Activated naive CD4-positive, alpha-beta T cell treated with anti-CD3 and anti-CD28 coated beads for 36 hours (primary cell): ENCODE measurements around the gene DGKB. TPM values are rescaled to one million over a fixed set of nuclear protein-coding genes. Genes with fewer than 3 reads are reported as not detected.

Experiments
- CTCF ChIA-PET: fragments of 350-600 bp; sonication (Branson Sonifier 250); formaldehyde crosslinking; loops from one replicate; lab custom pipeline; 2021; ENCODE audit warnings: antibody characterized with exemption; lab: Charles Lee
- DNase-seq: peaks from one replicate; pipeline ENCODE4 v3.0.0-alpha.2; 2020
- H3K27ac Mint-ChIP-seq: one replicate; pipeline ENCODE4 v1.8.0; 2021; ENCODE audit warnings: mild to moderate bottlenecking, mixed read lengths
- H3K27me3 Mint-ChIP-seq: one replicate; pipeline ENCODE4 v1.8.0; 2021; ENCODE audit warnings: low read depth, mixed read lengths
- H3K36me3 Mint-ChIP-seq: one replicate; pipeline ENCODE4 v1.8.0; 2021; ENCODE audit warnings: low read depth, mixed read lengths
- H3K4me1 Mint-ChIP-seq: one replicate; pipeline ENCODE4 v1.8.0; 2021; ENCODE audit warnings: low read depth, mixed read lengths
- H3K4me3 Mint-ChIP-seq: one replicate; pipeline ENCODE4 v1.8.0; 2021; ENCODE audit warnings: mild to moderate bottlenecking, moderate library complexity, mixed read lengths
- H3K9me3 Mint-ChIP-seq: one replicate; pipeline ENCODE4 v1.8.0; 2021; ENCODE audit warnings: mixed read lengths
- intact Hi-C: fragments of 100-400 bp; cut with micrococcal nuclease; formaldehyde crosslinking; loops from one replicate; pipeline ENCODE4 v1.15.1; 2023
- total RNA-seq, 2 experiments: library from RNA; stranded (reverse); gene quantifications; one replicate each; pipeline ENCODE4 v1.2.3, GENCODE V29; 2021

Gene DGKB
- total RNA-seq, 2 experiments from 2014 or later = not detected

DNA sequence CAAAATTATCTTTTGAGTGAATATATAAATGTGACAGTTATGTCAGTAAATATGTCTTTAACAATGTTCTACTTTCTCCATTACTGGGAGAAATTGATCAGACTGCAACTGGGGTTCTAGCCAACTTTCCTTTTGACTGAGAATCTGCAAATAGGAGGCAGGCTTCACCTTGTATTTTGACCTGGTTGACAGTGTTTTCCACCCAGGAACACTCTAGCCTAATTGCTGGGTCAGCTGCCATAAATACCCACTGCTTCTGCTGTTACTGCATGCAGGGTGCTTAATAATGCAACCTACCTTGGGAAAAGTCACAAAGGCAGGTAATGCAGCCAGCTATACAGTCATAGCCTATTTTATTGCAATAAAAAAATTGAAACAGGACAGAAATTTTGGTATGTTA lies 319.0 kb downstream of the DGKB start:
- intact Hi-C loops = no loop called here
- CTCF ChIA-PET = no interaction called here
- H3K4me1 Mint-ChIP-seq = no peaks in the 10 kb centered on the region
- H3K27me3 Mint-ChIP-seq = no peaks in the 10 kb centered on the region
- H3K4me3 Mint-ChIP-seq = no peak overlapping the region
- DNase-seq = no peak
- H3K9me3 Mint-ChIP-seq = peaks cover 10% of the 10 kb centered on the region
- no peak overlapping the region for H3K27ac Mint-ChIP-seq
- H3K36me3 Mint-ChIP-seq = no peaks in the 10 kb centered on the region

DNA sequence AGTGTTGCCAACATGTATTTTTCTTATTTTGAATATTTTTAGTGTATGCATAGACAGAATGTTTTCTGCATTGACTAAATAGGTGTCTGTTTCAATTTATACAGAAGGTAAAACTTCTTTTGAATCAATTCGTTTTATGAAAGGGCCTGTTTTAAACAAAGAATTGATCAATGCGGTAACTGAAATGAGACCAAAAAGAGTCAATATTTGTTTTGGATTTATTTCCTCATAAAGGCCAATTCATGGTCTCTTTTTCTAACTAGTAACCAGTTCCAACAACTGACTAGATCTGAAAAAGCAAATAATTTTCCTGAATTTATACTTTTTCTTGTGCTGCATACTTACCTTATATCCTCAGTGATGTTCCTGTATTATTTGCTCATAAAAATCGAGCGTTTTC lies 320.5 kb downstream of the DGKB start:
- intact Hi-C loops = no loop called here
- H3K4me1 Mint-ChIP-seq = no peaks in the 10 kb centered on the region
- CTCF ChIA-PET = no interaction called here

DNA sequence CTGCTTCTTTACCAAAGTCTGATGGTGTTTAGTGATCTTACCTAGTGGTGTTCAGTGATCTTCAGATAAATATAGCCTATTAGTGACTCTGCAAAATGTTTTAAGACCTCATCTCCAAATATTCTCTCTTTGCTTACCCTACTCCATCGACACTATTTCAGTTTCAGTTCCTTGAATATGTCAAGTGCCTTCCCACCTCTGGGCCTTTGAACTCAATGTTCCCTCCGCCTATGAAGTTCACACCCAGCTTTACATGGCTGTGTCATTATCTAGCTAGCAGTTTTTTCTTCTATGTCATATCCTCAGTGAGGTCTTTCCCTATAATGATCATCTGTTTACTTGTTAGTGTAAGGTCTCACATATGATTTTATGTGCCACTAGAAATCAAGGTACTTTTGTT lies 322.6 kb downstream of the DGKB start:
- Mint-ChIP-seq H3K36me3 (no peaks in the 10 kb centered on the region), H3K9me3 (peaks cover 3% of the 10 kb centered on the region), H3K4me1 (no peaks in the 10 kb centered on the region), H3K4me3 (no peak overlapping the region), H3K27me3 (no peaks in the 10 kb centered on the region), H3K27ac (no peak overlapping the region)
- no peak for DNase-seq
- intact Hi-C loops = no loop called here
- CTCF ChIA-PET = interaction anchor here (0.6 kb wide), 1 partner anchor 21 kb away, joined by 3 read pairs; no protein-coding TSS in a partner anchor

More for the DNA sequence above, 320.5 kb downstream of the DGKB start:
- no peaks in the 10 kb centered on the region for H3K36me3 Mint-ChIP-seq
- DNase-seq = no peak
- H3K27me3 Mint-ChIP-seq = no peaks in the 10 kb centered on the region
- peaks cover 10% of the 10 kb centered on the region for H3K9me3 Mint-ChIP-seq
- no peak overlapping the region for H3K27ac Mint-ChIP-seq
- H3K4me3 Mint-ChIP-seq = no peak overlapping the region

DNA sequence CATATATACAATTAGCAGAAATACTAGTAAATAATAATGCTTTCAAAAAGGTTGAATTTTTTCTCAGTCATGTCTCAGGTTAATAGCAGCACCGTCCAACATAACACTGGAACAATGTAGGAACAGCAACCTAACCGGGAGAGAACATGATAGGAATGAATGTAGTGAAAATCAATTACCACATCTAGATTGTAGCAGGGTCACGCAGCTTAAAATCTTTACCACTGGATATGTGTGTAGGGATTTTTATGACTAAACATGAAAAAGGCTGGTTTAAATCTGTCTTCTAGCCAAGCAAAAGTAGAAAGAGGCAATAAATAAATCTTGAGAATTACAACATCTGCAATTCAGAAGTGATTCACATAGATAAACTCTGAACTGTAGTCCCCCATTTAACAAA lies 326.0 kb downstream of the DGKB start:
- CTCF ChIA-PET = no interaction called here
- no peak for DNase-seq
- H3K4me1 Mint-ChIP-seq = no peaks in the 10 kb centered on the region
- intact Hi-C loops = no loop called here
- peaks cover 3% of the 10 kb centered on the region for H3K9me3 Mint-ChIP-seq
- no peaks in the 10 kb centered on the region for H3K27me3 Mint-ChIP-seq
- no peak overlapping the region for H3K4me3 Mint-ChIP-seq
- H3K27ac Mint-ChIP-seq = no peak overlapping the region
- H3K36me3 Mint-ChIP-seq = no peaks in the 10 kb centered on the region

DNA sequence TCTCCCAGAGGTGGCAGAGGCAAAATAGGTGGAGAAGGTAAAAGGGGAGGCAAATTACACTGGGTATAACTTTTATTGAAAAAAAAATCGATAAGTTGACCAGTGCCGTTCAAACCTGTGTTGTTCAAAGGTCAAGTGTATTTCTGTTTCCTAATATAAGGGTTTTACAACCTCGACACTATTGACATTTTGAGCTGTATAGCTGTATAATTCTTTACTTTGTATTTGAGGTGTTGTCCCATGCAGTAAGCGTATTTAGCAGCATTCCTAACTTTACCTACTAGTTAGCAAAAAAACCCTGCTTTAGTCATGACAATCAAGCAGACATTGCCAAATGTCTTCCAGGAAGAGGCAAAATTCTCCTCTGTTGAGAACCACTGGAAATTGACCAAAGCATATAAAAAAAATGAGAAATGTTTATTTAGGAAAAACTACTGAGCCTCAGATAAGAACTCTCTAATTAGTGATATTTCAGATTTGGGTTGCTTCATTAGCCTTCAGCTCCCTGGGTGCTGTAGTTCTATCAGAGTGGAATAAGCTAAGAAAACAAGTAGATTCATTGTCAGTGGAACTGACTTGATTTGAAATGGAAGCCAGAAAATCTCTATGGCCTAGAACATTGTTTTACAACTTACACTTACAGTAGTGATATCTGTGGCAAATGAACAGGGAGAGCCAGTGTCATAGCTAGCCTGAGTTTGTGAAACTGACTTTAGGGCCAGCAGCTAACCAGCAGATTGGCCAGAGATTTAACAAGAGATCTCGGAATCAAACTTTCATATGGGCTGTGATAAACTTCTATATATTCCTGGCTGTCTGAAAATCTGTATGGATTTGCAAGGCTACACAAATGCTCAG lies 331.6 kb downstream of the DGKB start:
- no peak for DNase-seq
- intact Hi-C loops = no loop called here
- H3K9me3 Mint-ChIP-seq = peaks cover 3% of the 10 kb centered on the region

DNA sequence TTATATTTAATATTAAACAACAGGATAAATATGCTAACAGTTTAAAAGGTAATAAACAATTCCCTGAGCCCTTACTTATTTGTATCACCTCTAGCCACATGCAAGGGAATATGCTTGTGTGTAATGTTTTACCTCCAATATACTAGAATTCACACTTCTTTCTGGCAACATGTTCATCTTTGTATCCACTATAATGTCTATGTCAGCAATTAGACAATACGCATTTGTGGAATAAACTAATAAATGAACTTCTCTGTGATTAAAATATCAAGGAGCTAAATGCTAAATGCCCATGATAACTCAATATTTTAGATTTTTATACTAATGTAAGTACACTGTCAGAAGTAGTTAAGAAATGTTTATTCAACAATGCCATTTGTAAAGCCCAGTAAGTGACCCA lies 350.5 kb downstream of the DGKB start:
- Mint-ChIP-seq H3K27me3 (no peaks in the 10 kb centered on the region), H3K9me3 (peaks cover 2% of the 10 kb centered on the region), H3K4me3 (no peak overlapping the region), H3K36me3 (no peaks in the 10 kb centered on the region), H3K27ac (no peak overlapping the region), H3K4me1 (no peaks in the 10 kb centered on the region)
- DNase-seq = no peak
- CTCF ChIA-PET = no interaction called here
- intact Hi-C loops = no loop called here

More for the DNA sequence above, 331.6 kb downstream of the DGKB start:
- Mint-ChIP-seq H3K27ac (no peak overlapping the region), H3K27me3 (no peaks in the 10 kb centered on the region), H3K4me1 (no peaks in the 10 kb centered on the region), H3K36me3 (no peaks in the 10 kb centered on the region), H3K4me3 (no peak overlapping the region)
- CTCF ChIA-PET = no interaction called here

DNA sequence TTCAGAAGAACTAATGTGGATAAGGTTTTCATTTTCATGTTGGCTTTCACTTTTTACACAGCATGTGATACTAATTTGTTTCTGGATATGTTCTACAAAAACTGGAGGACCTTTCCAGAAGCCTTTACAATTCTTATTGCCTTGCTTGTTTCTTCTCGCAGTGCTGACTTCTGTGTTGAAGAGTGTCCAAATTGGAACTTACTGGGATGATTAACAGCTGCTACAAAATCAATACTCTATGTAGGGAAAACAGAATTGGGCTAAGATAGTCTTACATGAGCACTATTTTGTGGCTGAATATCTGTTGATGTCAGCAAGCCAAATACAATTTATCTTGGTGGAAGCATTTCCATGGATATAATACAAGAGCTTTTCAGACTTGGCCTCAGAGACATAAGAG lies 351.2 kb downstream of the DGKB start:
- Mint-ChIP-seq H3K4me1 (no peaks in the 10 kb centered on the region), H3K9me3 (peaks cover 3% of the 10 kb centered on the region), H3K36me3 (no peaks in the 10 kb centered on the region), H3K27ac (no peak overlapping the region), H3K4me3 (no peak overlapping the region), H3K27me3 (no peaks in the 10 kb centered on the region)
- DNase-seq = no peak
- intact Hi-C loops = no loop called here
- CTCF ChIA-PET = no interaction called here

DNA sequence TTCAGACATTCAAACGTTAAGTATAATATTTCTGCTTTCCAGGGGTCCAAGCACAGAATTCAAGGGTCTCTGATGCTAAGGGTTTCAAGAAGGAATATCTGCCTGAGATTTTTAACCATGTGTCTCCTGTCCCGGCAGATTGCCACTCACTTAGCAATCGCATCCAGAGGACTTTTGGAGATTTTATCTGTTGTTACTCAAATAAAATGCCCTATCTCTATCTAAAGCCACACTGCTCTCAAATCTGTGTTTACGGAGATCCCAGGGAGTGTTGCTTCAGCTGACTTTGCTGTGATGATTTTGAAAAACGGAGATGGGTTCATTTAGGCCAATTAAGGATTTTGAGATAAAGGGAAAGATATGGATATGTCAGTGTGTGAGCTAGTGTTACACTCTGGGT lies 359.9 kb downstream of the DGKB start:
- CTCF ChIA-PET = no interaction called here
- no peak overlapping the region for H3K4me3 Mint-ChIP-seq

DNA sequence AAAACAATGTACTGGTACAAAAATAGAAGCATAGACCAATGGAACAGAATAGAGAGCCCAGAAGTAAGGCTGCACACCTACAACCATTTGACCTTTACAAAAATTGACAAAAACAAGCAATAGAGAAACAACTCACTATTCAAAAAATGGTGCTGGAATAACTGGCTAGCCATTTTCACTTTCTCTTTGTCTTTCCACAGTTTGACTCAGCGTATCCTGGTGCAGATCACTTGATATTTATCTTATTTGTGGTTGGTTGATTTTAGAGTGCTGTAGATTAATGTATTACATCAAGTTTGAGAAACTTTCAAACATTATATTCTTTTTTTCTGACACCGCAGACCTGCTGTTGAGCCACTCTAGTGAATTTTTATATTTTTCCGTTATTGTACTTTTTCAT lies 381.4 kb downstream of the DGKB start:
- Mint-ChIP-seq H3K36me3 (no peaks in the 10 kb centered on the region), H3K27me3 (no peaks in the 10 kb centered on the region), H3K9me3 (peaks cover 12% of the 10 kb centered on the region), H3K4me3 (no peak overlapping the region), H3K4me1 (no peaks in the 10 kb centered on the region), H3K27ac (no peak overlapping the region)
- intact Hi-C loops = no loop called here
- CTCF ChIA-PET = interaction anchor here (0.6 kb wide), 1 partner anchor 1220 kb away, joined by 3 read pairs; no protein-coding TSS in a partner anchor
- no peak for DNase-seq

More for the DNA sequence above, 359.9 kb downstream of the DGKB start:
- Mint-ChIP-seq H3K27ac (no peak overlapping the region), H3K4me1 (no peaks in the 10 kb centered on the region), H3K36me3 (no peaks in the 10 kb centered on the region), H3K9me3 (peaks cover 6% of the 10 kb centered on the region), H3K27me3 (no peaks in the 10 kb centered on the region)
- intact Hi-C loops = no loop called here
- DNase-seq = no peak

DNA sequence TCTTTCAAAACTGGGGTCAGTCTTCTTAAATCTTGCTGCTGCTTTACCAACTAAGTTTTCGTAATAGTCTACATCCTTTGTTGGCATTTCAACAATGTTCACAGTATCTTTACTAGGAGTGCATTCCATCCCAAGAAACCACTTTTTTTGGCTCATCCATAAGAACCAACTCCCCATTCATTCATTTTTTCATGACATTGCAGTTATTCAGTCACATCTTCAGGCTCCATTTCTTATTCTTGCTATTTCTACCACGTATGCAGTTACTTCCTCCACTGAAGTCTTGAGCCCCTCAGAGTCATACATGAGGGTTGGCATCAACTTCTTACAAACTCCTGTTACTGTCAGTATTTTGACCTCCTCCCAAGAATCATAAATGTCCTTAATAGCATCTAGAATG lies 392.3 kb downstream of the DGKB start:
- Mint-ChIP-seq H3K27ac (no peak overlapping the region), H3K36me3 (no peaks in the 10 kb centered on the region), H3K27me3 (no peaks in the 10 kb centered on the region), H3K9me3 (peaks cover 8% of the 10 kb centered on the region), H3K4me3 (no peak overlapping the region), H3K4me1 (no peaks in the 10 kb centered on the region)
- intact Hi-C loops = no loop called here
- CTCF ChIA-PET = no interaction called here
- no peak for DNase-seq

DNA sequence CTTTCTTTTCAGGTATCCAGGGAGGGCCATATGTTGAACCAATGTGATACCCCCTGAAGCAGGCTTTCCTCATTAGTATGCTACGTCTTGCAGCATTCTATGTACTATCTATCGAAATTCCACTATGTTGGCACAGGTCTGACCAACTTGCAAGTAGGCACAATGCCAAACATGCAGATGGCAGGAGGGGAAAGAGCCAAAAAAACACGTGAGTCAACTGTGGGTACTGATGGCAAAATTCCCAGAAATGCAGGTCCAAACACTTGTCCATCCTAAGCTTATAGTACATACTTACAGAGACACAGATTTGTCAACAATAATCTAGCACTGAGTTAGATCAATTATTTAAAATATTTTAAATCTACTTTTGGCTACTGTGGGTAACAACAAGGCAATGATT lies 394.9 kb downstream of the DGKB start:
- intact Hi-C loops = no loop called here
- no peaks in the 10 kb centered on the region for H3K4me1 Mint-ChIP-seq
- no peaks in the 10 kb centered on the region for H3K27me3 Mint-ChIP-seq
- H3K4me3 Mint-ChIP-seq = no peak overlapping the region
- no peak overlapping the region for H3K27ac Mint-ChIP-seq
- no peaks in the 10 kb centered on the region for H3K36me3 Mint-ChIP-seq
- CTCF ChIA-PET = no interaction called here
- no peak for DNase-seq
- peaks cover 8% of the 10 kb centered on the region for H3K9me3 Mint-ChIP-seq

DNA sequence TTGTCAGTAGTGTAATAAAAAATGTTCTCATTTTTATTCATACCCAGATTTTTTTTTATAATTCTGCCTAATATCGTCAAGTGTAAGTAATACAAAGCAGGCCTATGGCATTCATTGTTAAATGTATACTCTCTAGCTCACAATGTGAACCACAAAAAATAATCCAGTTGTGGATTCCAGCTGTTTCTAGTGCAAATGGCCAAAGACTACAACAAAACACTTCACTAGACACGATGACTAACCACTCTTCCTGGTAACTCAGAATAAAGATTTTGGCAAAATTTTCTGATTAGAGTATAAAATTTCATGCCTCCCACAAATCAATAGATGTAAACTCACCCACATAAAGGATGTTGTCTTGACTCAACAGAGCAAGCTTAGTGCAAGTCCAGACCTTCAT lies 396.6 kb downstream of the DGKB start:
- Mint-ChIP-seq H3K27me3 (no peaks in the 10 kb centered on the region), H3K27ac (no peak overlapping the region), H3K9me3 (peaks cover 8% of the 10 kb centered on the region), H3K36me3 (no peaks in the 10 kb centered on the region), H3K4me3 (no peak overlapping the region), H3K4me1 (no peaks in the 10 kb centered on the region)
- DNase-seq = no peak
- intact Hi-C loops = no loop called here
- CTCF ChIA-PET = no interaction called here

DNA sequence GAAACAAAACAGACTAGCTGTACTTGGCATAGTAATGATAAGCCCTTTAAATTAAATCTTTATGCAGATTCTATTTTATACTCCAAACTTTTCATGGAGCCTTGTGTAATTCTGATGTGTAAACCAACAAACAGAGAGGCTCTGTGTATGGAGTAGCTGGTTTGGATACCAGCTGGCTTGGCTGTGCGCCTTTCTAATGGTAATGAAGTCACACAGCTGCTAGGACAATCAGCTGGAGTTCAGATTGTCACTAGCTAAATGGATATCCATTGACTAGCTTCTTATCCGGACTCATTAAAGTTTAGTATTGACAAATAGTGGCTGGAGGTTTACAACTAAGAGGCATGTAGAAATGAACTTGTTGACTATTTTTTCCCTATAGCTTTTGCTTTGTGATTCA lies 398.4 kb downstream of the DGKB start:
- H3K27me3 Mint-ChIP-seq = no peaks in the 10 kb centered on the region
- CTCF ChIA-PET = no interaction called here
- no peak for DNase-seq
- intact Hi-C loops = no loop called here
- peaks cover 4% of the 10 kb centered on the region for H3K9me3 Mint-ChIP-seq
- no peaks in the 10 kb centered on the region for H3K36me3 Mint-ChIP-seq
- no peak overlapping the region for H3K27ac Mint-ChIP-seq
- H3K4me1 Mint-ChIP-seq = no peaks in the 10 kb centered on the region
- H3K4me3 Mint-ChIP-seq = no peak overlapping the region
